Fibroblast of villous mesenchyme (primary cell): ENCODE data around the gene BCL2L11. TPM values are rescaled to one million over a fixed set of nuclear protein-coding genes. Genes with fewer than 3 reads are reported as not detected.

Experiments
- DNase-seq: peaks from one replicate; pipeline ENCODE4 v3.0.0-alpha.2; 2010; ENCODE audit warnings: low read depth
- H3K4me3 ChIP-seq: 2 replicates; pipeline ENCODE4 v1.5.1; 2011; ENCODE audit warnings: low read depth, mild to moderate bottlenecking, low read length
- total RNA-seq: library from RNA; depleted of rRNA; stranded (reverse); fragments of >200 nt; gene quantifications from 2 replicates; pipeline ENCODE4 v1.2.3, GENCODE V29; 2012
- TF ChIP-seq, protein P1 (sequence below): IDR thresholded peaks from 2 replicates; pipeline ENCODE4 v1.5.1; 2012; ENCODE audit warnings: low read depth, mild to moderate bottlenecking, low read length; ENCODE audit not compliant: insufficient read depth

Gene BCL2L11
- total RNA-seq, 1 donor = 0.86 TPM

DNA sequence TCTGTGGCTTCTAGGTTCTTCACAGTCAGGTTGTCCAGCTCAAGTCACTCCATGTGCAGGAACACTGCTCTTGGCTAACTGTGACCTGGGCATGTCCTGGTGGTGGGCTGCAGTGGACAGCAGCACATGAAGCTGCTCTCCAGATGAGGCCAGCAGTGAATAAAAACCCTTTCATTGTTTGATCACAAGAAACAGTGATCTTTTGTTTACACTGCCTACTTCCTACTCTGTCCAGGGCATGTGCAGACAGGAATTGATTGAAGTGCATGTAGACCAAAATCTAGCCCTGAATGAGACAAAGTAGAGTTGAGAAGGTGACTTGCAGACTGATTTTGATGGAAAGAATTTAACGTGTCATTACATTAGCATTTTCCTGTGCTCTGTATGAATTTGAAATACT, 34.9 kb downstream of the BCL2L11 start:
- no peak overlapping the region for H3K4me3 ChIP-seq
- TF ChIP-seq, protein P1, sequence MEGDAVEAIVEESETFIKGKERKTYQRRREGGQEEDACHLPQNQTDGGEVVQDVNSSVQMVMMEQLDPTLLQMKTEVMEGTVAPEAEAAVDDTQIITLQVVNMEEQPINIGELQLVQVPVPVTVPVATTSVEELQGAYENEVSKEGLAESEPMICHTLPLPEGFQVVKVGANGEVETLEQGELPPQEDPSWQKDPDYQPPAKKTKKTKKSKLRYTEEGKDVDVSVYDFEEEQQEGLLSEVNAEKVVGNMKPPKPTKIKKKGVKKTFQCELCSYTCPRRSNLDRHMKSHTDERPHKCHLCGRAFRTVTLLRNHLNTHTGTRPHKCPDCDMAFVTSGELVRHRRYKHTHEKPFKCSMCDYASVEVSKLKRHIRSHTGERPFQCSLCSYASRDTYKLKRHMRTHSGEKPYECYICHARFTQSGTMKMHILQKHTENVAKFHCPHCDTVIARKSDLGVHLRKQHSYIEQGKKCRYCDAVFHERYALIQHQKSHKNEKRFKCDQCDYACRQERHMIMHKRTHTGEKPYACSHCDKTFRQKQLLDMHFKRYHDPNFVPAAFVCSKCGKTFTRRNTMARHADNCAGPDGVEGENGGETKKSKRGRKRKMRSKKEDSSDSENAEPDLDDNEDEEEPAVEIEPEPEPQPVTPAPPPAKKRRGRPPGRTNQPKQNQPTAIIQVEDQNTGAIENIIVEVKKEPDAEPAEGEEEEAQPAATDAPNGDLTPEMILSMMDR = no peak
- DNase-seq = no peak

DNA sequence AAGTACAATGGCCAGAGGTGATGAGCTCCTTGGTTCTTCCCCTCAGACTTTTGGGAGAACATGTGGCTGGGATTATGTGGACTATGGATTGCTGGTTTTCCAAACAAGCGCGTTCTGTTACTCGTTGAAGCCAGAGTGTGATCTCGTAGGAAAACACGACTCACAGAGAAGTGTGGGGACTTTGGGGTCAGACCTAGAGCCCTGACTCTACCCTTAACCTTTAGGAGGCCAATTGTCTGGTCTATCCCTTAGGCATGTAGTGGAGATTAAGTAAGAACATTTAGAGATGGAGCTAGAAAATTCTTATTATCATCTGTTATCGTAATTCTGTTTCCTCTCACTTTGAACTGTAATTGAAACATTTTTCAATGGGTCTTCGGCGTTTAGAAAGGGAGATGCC, 35.8 kb downstream of the BCL2L11 start:
- no peak overlapping the region for H3K4me3 ChIP-seq

DNA sequence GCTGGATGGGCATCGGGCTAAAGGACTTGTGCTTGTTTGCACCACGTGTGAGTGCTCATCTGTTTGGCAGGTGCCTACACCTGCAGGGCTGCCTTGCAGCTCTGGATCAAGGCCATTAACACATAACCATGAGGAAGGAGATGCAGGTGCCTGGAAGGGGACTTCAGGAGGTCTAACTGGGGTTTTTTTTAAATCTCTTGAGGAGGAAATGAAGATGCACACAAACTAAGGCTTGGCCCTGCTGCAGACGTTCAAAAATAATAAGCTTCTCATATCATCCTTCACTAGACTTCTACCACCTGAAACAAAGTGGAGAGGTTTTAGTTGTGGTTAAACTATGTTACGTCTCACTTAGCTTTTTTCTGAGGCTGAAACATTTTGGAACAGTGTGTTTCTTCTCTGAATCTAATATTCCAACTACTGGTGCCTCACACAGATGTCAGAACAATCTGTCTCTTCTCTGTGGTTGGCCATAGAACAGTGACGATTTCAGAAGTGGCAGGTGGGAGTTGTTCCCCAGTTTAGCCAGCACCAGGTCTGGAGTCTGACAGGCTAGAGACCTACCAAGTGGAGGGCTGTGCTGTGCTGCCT, 36.5 kb downstream of the BCL2L11 start:
- H3K4me3 ChIP-seq = no peak overlapping the region
- DNase-seq = no peak
- TF ChIP-seq, protein P1 = no peak

More for the DNA sequence above, 35.8 kb downstream of the BCL2L11 start:
- no peak for DNase-seq
- TF ChIP-seq, protein P1 = no peak

DNA sequence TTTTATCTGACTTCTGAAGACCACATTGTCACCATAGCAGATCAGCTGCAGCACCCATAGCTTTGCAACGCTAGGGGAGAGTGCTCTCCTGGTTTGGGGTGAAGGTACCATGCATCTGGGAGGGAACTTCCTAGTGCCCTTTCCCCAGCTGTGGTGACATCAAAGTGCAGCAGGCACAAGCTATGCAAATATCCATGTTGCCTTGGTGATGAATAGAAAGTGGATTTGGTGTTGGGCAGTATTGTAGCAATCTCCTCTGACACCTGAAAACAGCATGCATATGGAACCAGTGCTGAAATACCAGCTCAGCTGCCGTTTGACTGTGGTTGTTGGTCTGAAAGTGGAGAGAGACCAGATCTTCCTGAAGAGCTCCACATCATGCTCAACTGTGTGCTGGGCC, 37.1 kb downstream of the BCL2L11 start:
- H3K4me3 ChIP-seq = no peak overlapping the region
- TF ChIP-seq, protein P1 = no peak
- no peak for DNase-seq

DNA sequence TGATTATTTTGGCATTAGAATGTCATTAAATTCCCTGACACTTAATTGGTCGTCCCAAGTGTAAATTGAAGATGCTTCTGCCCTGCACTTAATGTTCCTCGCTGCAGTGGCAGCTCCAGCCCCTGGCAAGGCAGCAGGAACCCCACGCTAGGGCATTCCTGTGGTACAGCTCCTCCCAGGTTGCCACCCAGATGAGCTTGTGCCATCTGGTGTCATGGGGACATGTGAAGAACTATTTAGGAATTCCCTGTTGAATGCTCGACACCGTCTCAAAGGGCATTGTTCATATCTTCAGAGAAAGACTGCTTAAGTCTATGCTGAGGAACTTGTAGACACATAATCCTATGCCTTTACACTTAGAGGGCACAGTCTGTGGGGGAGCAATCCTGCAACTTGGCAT, 38.9 kb downstream of the BCL2L11 start:
- TF ChIP-seq, protein P1 = no peak
- no peak for DNase-seq
- H3K4me3 ChIP-seq = no peak overlapping the region

DNA sequence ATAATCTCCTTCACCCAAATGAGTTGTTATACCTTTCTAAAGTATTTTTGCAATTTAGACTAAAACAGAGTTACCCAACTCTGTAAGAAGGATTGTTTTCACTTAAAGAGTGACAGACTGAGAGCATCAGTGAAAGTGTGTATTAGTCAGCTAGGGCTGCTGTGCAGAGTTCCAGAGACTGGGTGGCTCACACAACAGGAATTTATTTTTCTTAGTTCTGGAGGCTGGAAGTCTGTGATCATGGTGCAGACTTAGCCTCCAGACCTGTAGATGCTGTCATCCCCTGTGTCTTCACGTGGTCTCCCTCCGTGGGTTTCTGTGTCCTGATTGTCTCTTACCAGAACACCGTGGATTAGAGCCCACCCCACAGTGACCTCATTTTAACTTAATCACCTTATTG, 40.0 kb downstream of the BCL2L11 start:
- DNase-seq = peak; percentile 79
- H3K4me3 ChIP-seq = no peak overlapping the region
- TF ChIP-seq, protein P1 = no peak

DNA sequence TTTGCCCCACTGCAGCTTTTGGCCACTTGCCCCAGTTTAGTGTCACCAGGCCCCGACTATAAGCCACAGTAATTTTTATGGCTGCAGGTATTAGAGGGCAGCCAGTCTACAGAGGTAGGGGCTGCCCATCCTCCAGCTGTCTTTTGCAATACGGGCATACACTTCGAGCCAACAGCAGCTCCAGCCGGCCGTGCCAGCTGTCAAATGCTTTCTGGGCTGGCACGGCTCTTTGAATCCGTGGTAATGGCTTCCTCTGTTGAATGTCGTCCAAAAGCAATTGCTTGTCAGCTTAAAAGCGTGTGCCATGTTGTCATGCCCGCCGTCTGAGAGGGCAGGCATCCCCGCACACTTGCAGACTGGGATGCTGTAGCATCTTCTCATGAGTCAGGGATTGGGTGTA, 41.3 kb downstream of the BCL2L11 start:
- TF ChIP-seq, protein P1 = no peak
- DNase-seq = no peak

More for the DNA sequence above, 41.3 kb downstream of the BCL2L11 start:
- no peak overlapping the region for H3K4me3 ChIP-seq
